Fibroblast of peridontal ligament (primary cell): ENCODE data around the gene ZNF883.

Source experiments
- DNase-seq: peaks from one replicate; pipeline ENCODE4 v3.0.0-alpha.2; 2010; ENCODE audit errors: extremely low read depth

ZNF883 gene

GRCh38 chr9:112917987-112918362 lies 94.0 kb downstream of the ZNF883 start:
- no peak for DNase-seq

GRCh38 chr9:112917047-112917986 lies 94.7 kb downstream of the ZNF883 start:
- DNase-seq, result no peak

DNA sequence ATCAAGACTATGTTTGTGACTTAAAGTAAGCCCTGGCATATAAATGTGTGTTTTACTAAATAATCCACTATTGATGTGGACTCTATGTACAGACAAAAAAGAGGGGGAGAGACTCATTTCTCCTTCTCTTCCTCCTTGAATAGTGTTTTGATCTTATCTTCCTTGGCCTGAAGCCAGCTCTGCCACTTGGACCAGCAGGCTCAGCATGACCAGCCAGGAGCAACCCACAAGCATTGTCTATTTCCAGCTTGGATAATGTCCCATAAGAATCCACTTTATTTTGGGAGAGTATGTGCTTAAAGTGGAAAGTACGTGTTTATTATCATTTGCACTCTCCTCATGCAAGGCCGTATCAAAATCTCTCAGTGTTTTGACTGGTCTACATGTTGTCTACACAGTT lies 97.5 kb downstream of the ZNF883 start:
- no peak for DNase-seq

DNA sequence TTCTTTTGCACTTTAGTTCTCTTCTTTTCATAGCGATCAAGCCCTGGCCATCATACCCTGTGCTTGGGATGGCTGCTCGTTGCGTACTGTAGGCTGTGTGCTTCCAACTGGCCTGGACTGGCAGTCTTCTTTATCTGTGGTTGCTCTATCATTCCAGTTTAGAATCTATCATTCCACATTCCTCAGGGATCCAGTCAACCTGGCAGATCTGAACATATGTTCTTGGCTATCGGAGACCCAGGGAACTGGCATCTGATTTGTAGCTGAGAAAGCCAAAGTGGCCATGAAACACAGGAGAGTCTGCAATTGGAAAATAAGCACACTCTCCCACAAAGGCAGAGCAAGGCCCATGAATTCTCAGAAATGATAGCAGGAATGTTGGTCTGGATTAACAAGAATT lies 98.7 kb downstream of the ZNF883 start:
- DNase-seq, result no peak

- DNase-seq, result no peak
Measured at GRCh38 chr9:112912636-112913035, 99.4 kb downstream of the ZNF883 start.

- DNase-seq, result no peak
Measured at GRCh38 chr9:112911736-112912135, 100.3 kb downstream of the ZNF883 start.
